ENCODE results near the gene IPO8.
"Not testable (repeated sequence)": the region's sequence is repeated elsewhere in the genome, so short reads cannot be mapped to it uniquely, and the experiment has no call there.

The IPO8 gene

DNA sequence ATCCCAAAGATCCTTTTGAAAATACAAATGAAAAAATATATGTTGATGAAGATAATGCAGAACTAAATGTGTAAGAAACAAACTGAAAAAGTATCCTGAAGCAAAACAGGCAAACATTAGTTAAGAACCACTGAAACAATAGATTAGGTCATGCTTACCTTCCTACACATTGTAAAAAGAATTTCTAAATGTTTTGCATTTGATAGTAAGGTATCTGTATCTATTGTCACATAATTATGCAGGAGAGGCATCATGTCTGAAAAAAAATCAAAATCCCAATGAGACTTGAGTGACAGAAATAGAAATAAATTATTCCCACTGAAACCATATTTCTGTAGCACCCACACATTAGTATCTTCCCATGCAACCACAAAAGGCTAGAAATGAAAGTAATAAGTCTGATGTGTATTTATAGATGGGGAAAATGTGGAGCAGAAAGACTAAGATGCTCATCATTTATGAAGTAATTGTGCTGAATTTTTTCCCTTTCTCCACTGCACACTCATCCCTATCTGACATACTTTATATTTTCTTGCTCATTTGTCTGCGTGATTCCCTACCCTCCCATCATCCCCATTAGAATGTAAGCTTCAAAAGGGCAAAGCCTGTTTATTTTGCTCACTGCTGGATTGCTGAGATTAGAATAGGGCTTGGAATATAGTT, 43.5 kb downstream of the IPO8 start:
- ATAC-seq (replicated peaks) (no peak), DNase-seq (no peak)
- H3K36me3 Mint-ChIP-seq (ENCODE audit: insufficient read depth): peaks cover 25% of the 10 kb centered on the region
- no peaks in the 10 kb centered on the region for H3K9me3 Mint-ChIP-seq
- H3K27ac Mint-ChIP-seq: peak overlapping the region in 1 of 2 donors; percentile 28
- H3K4me3 Mint-ChIP-seq: no peak overlapping the region
- H3K4me1 Mint-ChIP-seq (ENCODE audit: low read depth in 2 of 2): peaks cover 5% of the 10 kb centered on the region in 2 donors
- H3K27me3 Mint-ChIP-seq: no peaks in the 10 kb centered on the region

DNA sequence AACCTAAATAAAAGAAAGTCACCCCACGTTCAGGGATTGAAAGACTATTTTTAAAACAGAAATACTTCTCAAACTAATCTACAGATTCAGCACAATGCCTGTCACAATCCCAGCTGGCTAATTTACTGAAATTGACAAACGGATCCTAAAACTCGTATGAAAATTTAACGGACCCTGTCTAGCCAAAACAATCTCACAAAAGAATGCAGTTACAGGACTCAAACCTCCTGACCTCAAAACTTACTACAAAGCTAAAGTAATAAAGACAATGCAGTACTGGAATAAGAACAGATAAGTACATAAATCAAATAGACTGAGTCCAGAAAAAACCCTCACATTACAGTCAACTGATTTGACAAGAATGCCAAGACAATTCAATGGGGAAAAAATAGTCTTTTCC, 48.8 kb downstream of the IPO8 start:
- no peak for DNase-seq
- ATAC-seq (replicated peaks): no peak
- Mint-ChIP-seq H3K4me1 (ENCODE audit: low read depth in 2 of 2) (peaks cover 0 to 16% of the 10 kb centered on the region in 2 donors), H3K9me3 (no peaks in the 10 kb centered on the region), H3K36me3 (ENCODE audit: insufficient read depth) (peaks cover 30% of the 10 kb centered on the region), H3K27ac (no peak overlapping the region), H3K27me3 (no peaks in the 10 kb centered on the region), H3K4me3 (no peak overlapping the region)

- Mint-ChIP-seq H3K9me3 (no peaks in the 10 kb centered on the region), H3K4me1 (ENCODE audit: low read depth in 2 of 2) (peaks cover 2 to 16% of the 10 kb centered on the region in 2 donors), H3K4me3 (no peak overlapping the region), H3K27me3 (no peaks in the 10 kb centered on the region), H3K27ac (no peak overlapping the region), H3K36me3 (ENCODE audit: insufficient read depth) (peaks cover 42% of the 10 kb centered on the region)
- no peak for ATAC-seq (replicated peaks)
- no peak for DNase-seq
Observed at GRCh38 chr12:30643366-30643765, 52.3 kb downstream of the IPO8 start.

DNA sequence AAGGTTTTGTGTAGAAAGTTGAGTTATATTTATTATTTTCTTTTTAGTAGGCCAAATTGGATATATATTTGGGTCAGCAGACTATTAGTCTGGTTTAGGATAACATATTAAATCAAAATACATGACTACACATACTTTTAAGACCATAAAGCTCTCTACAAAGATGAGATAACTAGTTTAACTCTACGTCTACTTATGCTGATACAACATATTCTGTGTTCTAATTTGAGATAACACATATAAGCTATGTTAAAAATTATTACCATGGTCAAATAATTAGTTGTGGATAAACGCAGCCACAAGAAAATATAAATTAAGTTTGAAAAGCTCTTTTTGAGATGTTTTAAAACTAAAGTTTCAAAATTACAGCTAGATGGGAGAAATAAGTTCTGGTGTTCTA, 55.3 kb downstream of the IPO8 start:
- Mint-ChIP-seq H3K36me3 (ENCODE audit: insufficient read depth) (peaks cover 39% of the 10 kb centered on the region), H3K9me3 (no peaks in the 10 kb centered on the region), H3K27me3 (no peaks in the 10 kb centered on the region), H3K4me3 (no peak overlapping the region), H3K27ac (no peak overlapping the region), H3K4me1 (ENCODE audit: low read depth in 2 of 2) (peaks cover 2 to 4% of the 10 kb centered on the region in 2 donors)
- DNase-seq (no peak), ATAC-seq (replicated peaks) (no peak)

DNA sequence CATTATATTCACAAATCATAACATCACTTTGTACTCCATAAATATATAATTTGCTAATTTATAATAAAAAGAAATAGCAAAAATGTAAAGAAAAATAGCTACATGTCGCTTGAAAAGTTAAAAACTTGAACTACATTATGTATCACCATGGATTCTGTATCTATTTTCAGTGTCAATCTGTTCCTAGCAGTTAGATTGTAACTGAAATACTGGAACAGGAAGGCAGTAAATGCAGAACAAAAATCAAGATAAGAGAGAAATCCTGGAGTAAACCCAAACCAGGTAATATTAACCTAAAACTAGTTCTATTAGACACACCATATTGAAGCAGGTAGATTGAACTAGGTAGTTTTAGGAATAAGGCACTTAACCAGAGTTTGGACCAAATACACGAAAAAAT, 60.3 kb downstream of the IPO8 start:
- H3K9me3 Mint-ChIP-seq: no peaks in the 10 kb centered on the region
- H3K27ac Mint-ChIP-seq: peak overlapping the region in 1 of 2 donors; percentile 71
- H3K27me3 Mint-ChIP-seq: no peaks in the 10 kb centered on the region
- peaks cover 50% of the 10 kb centered on the region for H3K36me3 Mint-ChIP-seq (ENCODE audit: insufficient read depth)
- ATAC-seq (replicated peaks) (no peak), DNase-seq (no peak)
- H3K4me3 Mint-ChIP-seq: no peak overlapping the region
- H3K4me1 Mint-ChIP-seq (ENCODE audit: low read depth in 2 of 2): peaks cover 0 to 4% of the 10 kb centered on the region in 2 donors

GRCh38 chr12:30631740-30632139, 63.9 kb downstream of the IPO8 start:
- no peak overlapping the region for H3K4me3 Mint-ChIP-seq
- peaks cover 38% of the 10 kb centered on the region for H3K36me3 Mint-ChIP-seq (ENCODE audit: insufficient read depth)
- ATAC-seq (replicated peaks): no peak
- DNase-seq: no peak
- H3K27ac Mint-ChIP-seq: no peak overlapping the region
- peaks cover 0 to 4% of the 10 kb centered on the region in 2 donors for H3K4me1 Mint-ChIP-seq (ENCODE audit: low read depth in 2 of 2)
- no peaks in the 10 kb centered on the region for H3K27me3 Mint-ChIP-seq
- no peaks in the 10 kb centered on the region for H3K9me3 Mint-ChIP-seq

DNA sequence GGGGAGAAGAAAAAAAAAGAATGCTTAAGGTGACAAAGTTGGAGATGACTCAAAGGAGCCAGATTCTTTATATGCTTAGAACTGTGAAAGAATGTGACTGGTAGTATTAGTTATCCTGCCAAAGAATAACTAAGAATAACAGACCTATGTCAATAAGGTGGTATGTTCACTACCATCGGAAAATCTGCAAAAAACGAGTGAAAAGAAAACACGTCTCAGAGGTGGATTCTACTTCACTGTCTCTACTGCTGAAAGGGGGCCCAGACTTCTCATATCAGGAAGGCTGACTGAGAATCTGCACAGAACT, 64.7 kb downstream of the IPO8 start:
- ATAC-seq (replicated peaks): no peak
- H3K4me3 Mint-ChIP-seq: no peak overlapping the region
- no peaks in the 10 kb centered on the region for H3K9me3 Mint-ChIP-seq
- H3K27me3 Mint-ChIP-seq: no peaks in the 10 kb centered on the region
- peaks cover 31% of the 10 kb centered on the region for H3K36me3 Mint-ChIP-seq (ENCODE audit: insufficient read depth)
- peaks cover 0 to 4% of the 10 kb centered on the region in 2 donors for H3K4me1 Mint-ChIP-seq (ENCODE audit: low read depth in 2 of 2)
- no peak for DNase-seq
- peak overlapping the region in 1 of 2 donors; percentile 44 for H3K27ac Mint-ChIP-seq

DNA sequence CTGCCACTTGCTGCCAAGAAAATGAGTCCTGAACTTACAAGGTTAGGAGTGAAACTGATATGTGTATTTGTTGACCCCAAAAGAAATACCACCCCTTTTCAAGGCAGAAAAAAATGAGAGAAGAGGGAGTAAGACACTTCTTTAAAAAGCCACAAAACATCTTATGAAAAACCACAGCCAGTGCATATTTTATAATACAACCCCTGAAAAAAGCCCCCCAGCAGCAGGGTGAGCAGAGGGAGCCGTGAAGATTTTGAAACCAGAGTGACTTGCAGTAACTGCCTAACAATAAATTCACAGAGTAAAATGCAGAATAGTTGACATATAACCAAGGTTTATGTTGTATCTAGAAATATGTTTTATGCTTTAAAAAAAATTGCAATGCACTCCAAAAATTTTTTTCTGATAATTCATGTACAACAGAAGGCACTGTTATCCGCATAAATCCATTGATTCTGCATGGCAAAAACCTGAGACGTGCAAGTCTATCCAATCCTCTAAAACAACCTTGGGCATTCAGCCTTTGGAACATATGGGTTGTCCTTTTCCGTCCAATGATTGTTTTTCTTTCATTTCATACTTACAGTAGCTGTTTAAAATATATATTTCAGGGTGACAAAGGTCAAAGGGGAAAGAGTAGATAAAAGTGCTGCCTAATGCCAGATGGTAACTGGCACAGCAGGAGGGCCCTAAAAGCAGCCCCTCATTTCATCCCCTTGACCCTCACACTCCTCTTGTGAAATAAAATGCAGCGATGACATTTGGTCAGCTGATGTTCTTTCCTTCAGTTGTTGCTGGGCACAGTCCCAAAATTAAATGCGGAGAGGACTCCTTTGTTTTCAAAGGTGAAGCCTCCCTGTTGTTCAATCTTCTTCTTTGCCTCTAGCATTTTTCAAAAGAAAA, 65.3 kb downstream of the IPO8 start:
- ATAC-seq (replicated peaks) (no peak), DNase-seq (no peak)
- H3K4me3 Mint-ChIP-seq: no peak overlapping the region
- peaks cover 31% of the 10 kb centered on the region for H3K36me3 Mint-ChIP-seq (ENCODE audit: insufficient read depth)
- H3K9me3 Mint-ChIP-seq: no peaks in the 10 kb centered on the region
- peaks cover 0 to 4% of the 10 kb centered on the region in 2 donors for H3K4me1 Mint-ChIP-seq (ENCODE audit: low read depth in 2 of 2)
- peak overlapping the region; percentile 30 to 44 for H3K27ac Mint-ChIP-seq
- H3K27me3 Mint-ChIP-seq: no peaks in the 10 kb centered on the region

DNA sequence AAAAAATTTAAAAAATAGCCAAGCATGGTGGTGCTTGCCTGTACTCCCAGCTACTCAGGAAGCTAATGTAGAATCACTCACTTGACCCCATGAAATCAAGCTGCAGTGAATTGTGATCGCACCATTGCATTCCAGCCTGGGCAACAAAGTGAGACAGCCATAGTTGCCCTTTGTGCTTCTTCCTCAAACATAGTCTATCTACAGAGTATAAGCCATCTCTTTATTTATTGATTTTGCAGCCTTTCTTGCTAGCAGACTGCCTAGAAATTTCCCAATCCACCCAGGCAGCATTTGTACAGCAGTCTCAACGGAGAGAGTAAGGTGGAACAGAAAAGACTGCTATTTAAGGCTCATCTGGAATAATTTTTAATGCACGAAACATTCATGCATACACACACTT, 68.8 kb downstream of the IPO8 start:
- Mint-ChIP-seq H3K4me3 (no peak overlapping the region), H3K4me1 (ENCODE audit: low read depth in 2 of 2) (peaks cover 0 to 3% of the 10 kb centered on the region in 2 donors), H3K36me3 (ENCODE audit: insufficient read depth) (peaks cover 25% of the 10 kb centered on the region), H3K9me3 (no peaks in the 10 kb centered on the region), H3K27ac (no peak overlapping the region), H3K27me3 (no peaks in the 10 kb centered on the region)
- no peak for ATAC-seq (replicated peaks)
- no peak for DNase-seq

- Mint-ChIP-seq H3K27ac (no peak overlapping the region), H3K4me1 (ENCODE audit: low read depth in 2 of 2) (peaks cover 0 to 3% of the 10 kb centered on the region in 2 donors), H3K9me3 (no peaks in the 10 kb centered on the region), H3K27me3 (no peaks in the 10 kb centered on the region), H3K36me3 (ENCODE audit: insufficient read depth) (peaks cover 4% of the 10 kb centered on the region), H3K4me3 (no peak overlapping the region)
- DNase-seq: no peak
- no peak for ATAC-seq (replicated peaks)
Observed at GRCh38 chr12:30624009-30624408, 71.7 kb downstream of the IPO8 start.

- ATAC-seq (replicated peaks) (no peak), DNase-seq (no peak)
- H3K4me3 Mint-ChIP-seq: no peak overlapping the region
- H3K36me3 Mint-ChIP-seq (ENCODE audit: insufficient read depth): no peaks in the 10 kb centered on the region
- H3K4me1 Mint-ChIP-seq (ENCODE audit: low read depth in 2 of 2): peaks cover 0 to 3% of the 10 kb centered on the region in 2 donors
- no peak overlapping the region for H3K27ac Mint-ChIP-seq
- no peaks in the 10 kb centered on the region for H3K27me3 Mint-ChIP-seq
- no peaks in the 10 kb centered on the region for H3K9me3 Mint-ChIP-seq
Observed at GRCh38 chr12:30622509-30622908, 73.2 kb downstream of the IPO8 start.

- H3K27ac Mint-ChIP-seq; DNase-seq; H3K27me3 Mint-ChIP-seq; H3K36me3 Mint-ChIP-seq (ENCODE audit: insufficient read depth); H3K4me1 Mint-ChIP-seq (ENCODE audit: low read depth in 2 of 2); H3K4me3 Mint-ChIP-seq; H3K9me3 Mint-ChIP-seq; ATAC-seq (replicated peaks): not testable (repeated sequence)
Observed at GRCh38 chr12:30621663-30622241, 73.9 kb downstream of the IPO8 start.

GRCh38 chr12:30617346-30618016, 78.2 kb downstream of the IPO8 start:
- Mint-ChIP-seq H3K27me3 (no peaks in the 10 kb centered on the region), H3K4me1 (ENCODE audit: low read depth in 2 of 2) (no peaks in the 10 kb centered on the region), H3K9me3 (no peaks in the 10 kb centered on the region), H3K27ac (no peak overlapping the region), H3K4me3 (no peak overlapping the region), H3K36me3 (ENCODE audit: insufficient read depth) (no peaks in the 10 kb centered on the region)
- DNase-seq: no peak
- ATAC-seq (replicated peaks): no peak

All from effector memory CD8-positive, alpha-beta T cell (primary cell).